Spleen (tissue), 11 donors: Measurements from ENCODE around the gene DLD. TPM values are rescaled to one million over a fixed set of nuclear protein-coding genes. Genes with fewer than 3 reads are reported as not detected.
"Not testable (repeated sequence)": the region's sequence is repeated elsewhere in the genome, so short reads cannot be mapped to it uniquely, and the experiment has no call there.

Experiments used
- DNase-seq: peaks from one replicate; pipeline ENCODE4 v3.0.0-alpha.2; 2020
- H3K27ac ChIP-seq, 8 donors: fragments of 200-600 bp; sonication (generic) in 7 of 8; 1 replicate in 4 of 8; 2 replicates in 4 of 8; pipeline versions ENCODE4 v1.5.0 to v1.8.0; 2016 to 2021; ENCODE audit warnings: inconsistent platforms in 4 of 8, mild to moderate bottlenecking in 4 of 8, moderate library complexity in 1 of 8
- H3K27me3 ChIP-seq, 7 donors: fragments of 200-600 bp; sonication (generic) in 6 of 7; replicated peaks in 1 of 7; 1 replicate in 4 of 7; 2 replicates in 3 of 7; pipeline versions ENCODE4 v1.5.0 to v1.8.0; 2016 to 2021; ENCODE audit warnings: inconsistent platforms in 3 of 7, mild to moderate bottlenecking in 1 of 7
- H3K36me3 ChIP-seq, 6 donors: fragments of 200-600 bp; sonication (generic) in 5 of 6; 1 replicate in 4 of 6; 2 replicates in 2 of 6; pipeline versions ENCODE4 v1.5.0 to v1.8.0; 2016 to 2021; ENCODE audit warnings: inconsistent platforms in 2 of 6
- H3K4me1 ChIP-seq, 6 donors: fragments of 200-600 bp; sonication (generic) in 5 of 6; 1 replicate in 3 of 6; 2 replicates in 3 of 6; pipeline versions ENCODE4 v1.5.0 to v1.8.0; 2016 to 2021; ENCODE audit warnings: inconsistent platforms in 3 of 6
- H3K4me3 ChIP-seq, 8 donors: fragments of 200-600 bp; sonication (generic) in 7 of 8; 1 replicate in 4 of 8; 2 replicates in 4 of 8; pipeline versions ENCODE4 v1.5.0 to v1.8.0; 2016 to 2021; ENCODE audit warnings: inconsistent platforms in 4 of 8, mild to moderate bottlenecking in 4 of 8, moderate library complexity in 2 of 8
- H3K9me3 ChIP-seq, 8 donors: fragments of 200-600 bp; sonication (generic) in 7 of 8; 1 replicate in 4 of 8; 2 replicates in 4 of 8; pipeline versions ENCODE4 v1.5.0 to v1.8.0; 2016 to 2021; ENCODE audit warnings: inconsistent platforms in 4 of 8
- CTCF ChIP-seq, 11 experiments: fragments of 200-600 bp in 7 of 11; fragments of 450-650 bp in 4 of 11; sonication (generic) in 4 of 11; IDR thresholded peaks in 8 of 11; conservative IDR thresholded peaks in 3 of 11; 1 replicate in 7 of 11; 2 replicates in 4 of 11; pipeline versions ENCODE4 v1.4.0 to v1.8.0; 2016 to 2021; ENCODE audit warnings: antibody characterized with exemption in 11 of 11, inconsistent platforms in 4 of 11, mild to moderate bottlenecking in 1 of 11
- POLR2A ChIP-seq, 3 donors: fragments of 450-650 bp; IDR thresholded peaks; one replicate each; pipeline ENCODE4 v1.5.1; 2017; ENCODE audit warnings: antibody characterized with exemption in 3 of 3, mild to moderate bottlenecking in 1 of 3
- POLR2AphosphoS5 ChIP-seq, 3 donors: sonication (generic); formaldehyde crosslinking; IDR thresholded peaks; one replicate each; pipeline ENCODE4 v1.5.1; 2017; ENCODE audit warnings: antibody characterized with exemption in 3 of 3
- WGBS, 5 donors: extraction: QIAGEN DNeasy Blood & Tissue Kit in 3 of 5; methylation state at CpG; one replicate each; pipeline versions ENCODE4 v1.1.5 to v1.1.7; 2013 to 2018; 5-methylcytosine and 5-hydroxymethylcytosine counted together
- intact Hi-C: fragments of 100-400 bp; cut with DNase I; formaldehyde crosslinking; loops from one replicate; pipeline ENCODE4 v1.15.0; 2023; ENCODE audit warnings: low total_unique reads
- polyA plus RNA-seq, 3 donors: library from polyadenylated mRNA; stranded (reverse); fragments of 200-250 nt; gene quantifications; one replicate each; pipeline ENCODE4 v1.2.1, GENCODE V29; 2013
- total RNA-seq, 7 donors: library from RNA; depleted of rRNA in 3 of 7; stranded (reverse); fragments of >200 nt in 3 of 7; fragmentation: NEBNext Ultra II Directional in 4 of 7; extraction: Animal tissue kit (Norgen Biotek cat#: 25700) in 4 of 7; gene quantifications; one replicate each; pipeline versions ENCODE4 v1.1.0 to v1.2.1, GENCODE V29; 2016 to 2021
- donor health status: healthy with polysubstance abuse.
- donor health status: DM: no; HTN: no; CAD: no; lungs with moderate emphysema.
- donor health status: DM: no; HTN: no; CAD: no.
- donor health status: Bipolar disorder and iron deficiency.
- donor health status: healthy.
- donor health status: DM: no; HTN: no; CAD: no.
- donor health status: DM: yes; HTN: yes; CAD: no.

DLD gene
- total and polyA plus RNA-seq, 10 donors, result 19.6 to 114 (median 59.9) TPM

DNA sequence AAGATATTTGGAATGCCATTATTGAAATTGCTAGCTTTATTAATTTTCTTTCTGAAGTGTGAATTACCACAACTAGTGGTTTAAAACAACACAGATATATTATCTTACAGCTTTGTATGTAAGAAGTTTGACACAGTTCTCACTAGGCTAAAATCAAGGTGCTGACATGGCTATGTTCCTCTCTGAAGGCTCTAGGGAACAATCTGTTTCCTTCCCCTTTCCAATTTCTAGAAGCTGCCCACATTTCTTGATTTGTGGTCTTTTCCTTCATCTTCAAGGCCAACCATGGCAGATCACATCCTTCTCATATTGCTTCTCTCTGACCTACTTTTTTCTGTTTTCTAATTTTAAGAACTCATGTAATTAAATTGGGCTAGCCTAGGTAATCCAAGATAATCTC, 44.7 kb upstream of the DLD start:
- intact Hi-C loops, result no loop called here
- no peak for TF ChIP-seq CTCF (IDR thresholded peaks at IDR 0.05 in 8 of 11, conservative IDR thresholded peaks at IDR 0.05 in 3 of 11)
- no peak for TF ChIP-seq POLR2AphosphoS5 (IDR thresholded peaks at IDR 0.05)
- no peak for TF ChIP-seq POLR2A (IDR thresholded peaks at IDR 0.05)
- DNase-seq, result no peak
- Histone ChIP-seq H3K9me3 (no peaks in the 10 kb centered on the region), H3K27ac (peak overlapping the region in 1 of 8 donors; percentile 36), H3K36me3 (no peaks in the 10 kb centered on the region), H3K4me1 (no peaks in the 10 kb centered on the region), H3K4me3 (no peak overlapping the region), H3K27me3 (no peaks in the 10 kb centered on the region)

DNA sequence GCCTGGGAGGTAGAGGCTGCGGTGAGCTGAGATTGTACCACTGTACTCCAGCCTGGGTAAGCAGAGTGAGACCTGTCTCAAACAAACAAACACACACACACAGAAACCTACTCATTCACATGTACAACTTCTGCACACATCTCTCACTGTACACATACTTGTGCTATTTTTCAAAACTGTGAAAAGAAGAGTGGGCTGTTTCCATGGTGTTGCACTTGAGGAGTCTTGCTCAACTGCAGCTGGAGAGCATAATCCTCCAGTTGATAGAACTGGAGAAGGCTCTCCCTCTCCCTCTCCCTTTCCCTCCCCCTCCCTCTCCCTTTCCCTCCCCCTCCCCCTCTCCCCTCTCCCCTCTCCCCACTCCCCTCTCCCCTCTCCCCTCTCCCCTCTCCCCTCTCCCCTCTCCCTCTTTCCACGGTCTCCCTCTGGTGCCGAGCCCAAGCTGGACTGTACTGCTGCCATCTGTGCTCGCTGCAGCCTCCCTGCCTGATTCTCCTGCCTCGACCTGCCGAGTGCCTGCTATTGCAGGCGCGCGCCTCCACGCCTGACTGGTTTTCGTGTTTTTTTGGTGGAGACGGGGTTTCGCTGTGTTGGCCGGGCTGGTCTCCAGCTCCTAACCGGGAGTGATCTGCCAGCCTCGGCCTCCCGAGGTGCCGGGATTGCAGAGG, 43.7 kb upstream of the DLD start:
- DNase-seq, result no peak
- TF ChIP-seq POLR2A (IDR thresholded peaks at IDR 0.05), result no peak
- TF ChIP-seq CTCF (IDR thresholded peaks at IDR 0.05 in 8 of 11, conservative IDR thresholded peaks at IDR 0.05 in 3 of 11), result no peak
- TF ChIP-seq POLR2AphosphoS5 (IDR thresholded peaks at IDR 0.05), result no peak
- Histone ChIP-seq H3K27ac (no peak overlapping the region), H3K4me1 (no peaks in the 10 kb centered on the region), H3K4me3 (no peak overlapping the region), H3K27me3 (no peaks in the 10 kb centered on the region), H3K9me3 (no peaks in the 10 kb centered on the region), H3K36me3 (no peaks in the 10 kb centered on the region)
- intact Hi-C loops, result no loop called here
- 91 to 96% (median 93%) methylated on average over 12 to 18 of the region's 18 CpGs for WGBS, 5 donors

DNA sequence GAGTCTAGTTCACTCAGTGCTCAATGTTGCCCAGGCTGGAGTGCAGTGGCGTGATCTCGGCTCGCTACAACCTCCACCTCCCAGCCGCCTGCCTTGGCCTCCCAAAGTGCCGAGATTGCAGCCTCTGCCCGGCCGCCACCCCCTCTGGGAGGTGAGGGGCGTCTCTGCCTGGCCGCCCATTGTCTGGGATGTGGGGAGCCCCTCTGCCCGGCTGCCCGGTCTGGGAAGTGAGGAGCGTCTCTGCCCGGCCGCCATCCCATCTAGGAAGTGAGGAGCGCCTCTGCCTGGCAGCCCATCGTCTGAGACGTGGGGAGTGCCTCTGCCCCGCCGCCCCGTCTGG, 43.2 kb upstream of the DLD start:
- DNase-seq, H3K36me3 ChIP-seq, H3K4me3 ChIP-seq, H3K9me3 ChIP-seq, H3K4me1 ChIP-seq, intact Hi-C loops, H3K27ac ChIP-seq, H3K27me3 ChIP-seq: not testable (repeated sequence)
- WGBS, 5 donors, result 93 to 98% (median 96%) methylated on average over 11 to 20 of the region's 20 CpGs; no CpG with 5 or more reads in 1 of the 5 donors

- H3K9me3 ChIP-seq, H3K27me3 ChIP-seq, H3K4me1 ChIP-seq, H3K27ac ChIP-seq, intact Hi-C loops, H3K4me3 ChIP-seq, DNase-seq, H3K36me3 ChIP-seq: not testable (repeated sequence)
- WGBS, 5 donors, result 94 to 99% (median 97%) methylated on average over 9 to 28 of the region's 31 CpGs
Observed at GRCh38 chr7:107848211-107848610, 42.8 kb upstream of the DLD start.

DNA sequence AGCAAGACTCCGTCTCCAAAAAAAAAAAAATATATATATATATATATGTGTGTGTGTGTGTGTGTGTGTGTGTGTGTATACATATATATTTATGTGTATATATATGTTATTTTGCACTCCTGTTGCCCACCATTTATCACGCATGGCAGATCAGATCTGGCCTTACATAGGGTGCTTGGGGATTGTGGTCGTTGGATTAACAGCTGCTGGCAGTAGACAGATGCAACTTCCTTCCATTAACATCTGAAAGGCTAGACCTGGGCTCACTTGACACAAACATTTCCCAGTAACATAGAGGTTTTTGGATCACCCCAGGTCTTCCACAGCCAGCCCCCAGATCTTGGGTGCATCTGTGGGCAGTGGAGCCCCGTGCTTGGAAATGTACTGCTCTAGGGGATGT, 40.8 kb upstream of the DLD start:
- H3K9me3 ChIP-seq, result no peaks in the 10 kb centered on the region
- DNase-seq, result no peak
- H3K36me3 ChIP-seq, result no peaks in the 10 kb centered on the region
- H3K27me3 ChIP-seq, result no peaks in the 10 kb centered on the region
- H3K27ac ChIP-seq, result no peak overlapping the region
- no peak for TF ChIP-seq POLR2AphosphoS5 (IDR thresholded peaks at IDR 0.05)
- TF ChIP-seq CTCF (IDR thresholded peaks at IDR 0.05 in 8 of 11, conservative IDR thresholded peaks at IDR 0.05 in 3 of 11), result no peak
- no peak for TF ChIP-seq POLR2A (IDR thresholded peaks at IDR 0.05)
- WGBS, 5 donors, result 66 to 75% (median 69%) methylated on average over 4 of the region's 4 CpGs
- no peak overlapping the region for H3K4me3 ChIP-seq
- no peaks in the 10 kb centered on the region for H3K4me1 ChIP-seq
- intact Hi-C loops, result no loop called here
